Measurements from ENCODE around the gene MEMO1.
"Not testable (repeated sequence)": the region's sequence is repeated elsewhere in the genome, so short reads cannot be mapped to it uniquely, and the experiment has no call there.

MEMO1 gene

GRCh38 chr2:32010670-32011484 is at the start of gene MEMO1:
MEMO1 (minus strand) TSS chr2:32011008; CDS start chr2:32010247, 761 bp downstream.
- DNase-seq: peak; percentile 84

GRCh38 chr2:32060266-32060665 is 49.5 kb upstream of the MEMO1 start:
- DNase-seq: no peak

- no peak for DNase-seq
These were observed 47.3 kb upstream of the MEMO1 start for GRCh38 chr2:32058130-32058529.

GRCh38 chr2:32054583-32054982 is 43.8 kb upstream of the MEMO1 start:
- not testable (repeated sequence) for DNase-seq

DNA sequence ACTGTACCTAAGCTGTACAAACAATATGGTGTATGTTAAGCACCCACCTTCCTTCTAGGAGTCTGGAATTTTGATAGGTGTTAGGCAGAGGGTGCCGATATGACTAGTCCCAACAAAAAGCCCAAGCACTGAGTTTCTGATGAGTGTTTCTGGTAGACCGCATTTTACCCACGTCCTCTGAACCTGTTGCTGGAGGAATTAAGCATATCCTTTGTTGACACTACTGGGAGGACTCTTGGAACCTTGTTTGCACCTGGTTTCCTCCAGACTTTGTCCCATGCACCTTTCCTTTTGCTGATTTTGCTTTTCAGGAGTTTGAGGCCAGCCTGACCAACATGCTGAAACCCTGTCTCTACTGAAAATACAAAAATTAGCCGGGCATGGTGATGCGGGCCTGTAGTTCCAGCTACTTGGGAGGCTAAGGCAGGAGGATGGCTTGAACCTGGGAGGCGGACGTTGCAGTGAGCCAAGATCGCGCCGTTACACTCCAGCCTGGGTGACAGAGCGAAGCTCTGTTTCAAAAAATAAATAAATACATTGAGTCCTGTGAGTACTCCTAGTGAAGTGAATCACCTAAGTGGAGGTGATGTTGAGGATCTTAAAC is 41.1 kb upstream of the MEMO1 start:
- DNase-seq: no peak

- DNase-seq: no peak
These were observed 32.8 kb upstream of the MEMO1 start for GRCh38 chr2:32043561-32043960.

DNA sequence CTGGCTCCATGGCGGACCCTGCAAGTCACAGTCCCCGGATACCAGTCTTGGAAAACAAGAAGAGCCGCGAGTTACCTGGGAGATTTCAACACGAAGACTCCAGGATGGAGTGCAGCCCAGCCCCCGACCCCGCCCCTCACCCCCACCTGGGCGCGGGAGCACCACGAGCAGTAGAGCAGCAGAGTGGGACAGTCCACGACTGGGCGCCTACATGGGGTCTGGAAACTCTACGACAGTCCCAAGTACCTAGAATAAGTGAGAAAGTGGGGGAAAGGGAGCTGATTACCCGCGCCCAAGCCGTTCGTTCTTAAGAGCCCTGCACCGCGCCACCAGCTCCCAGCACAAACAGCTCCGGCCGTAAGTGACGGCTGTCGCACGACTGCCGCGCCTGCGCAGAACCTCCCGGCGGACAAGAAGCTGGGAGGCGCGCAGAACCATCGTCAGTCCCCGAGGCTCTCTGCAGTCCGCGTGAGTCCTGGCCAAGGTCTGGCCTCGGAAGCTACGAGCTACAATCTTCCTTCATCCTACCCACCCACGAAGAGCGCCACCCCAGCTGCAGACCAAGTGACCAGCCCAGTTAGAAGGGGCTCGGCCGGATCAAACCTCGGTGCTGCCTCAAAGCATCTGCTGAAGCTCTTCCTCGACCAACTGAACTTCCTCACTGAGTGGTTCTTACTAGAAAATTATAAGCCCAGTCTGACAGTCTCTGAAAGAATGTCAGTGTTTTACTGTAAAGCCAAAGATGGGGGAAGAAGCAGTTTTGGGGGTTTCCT is 28.8 kb upstream of the MEMO1 start, which contains the start of gene DPY30:
Gene DPY30 (minus strand): TSS at position 359 of the 773 bp plus-strand sequence. CDS start 349 bp downstream, at position 10.
- DNase-seq: peak; percentile 81

GRCh38 chr2:32034198-32034887 is 23.5 kb upstream of the MEMO1 start:
- not testable (repeated sequence) for DNase-seq

- DNase-seq: not testable (repeated sequence)
These were observed 8.1 kb upstream of the MEMO1 start for GRCh38 chr2:32018789-32019482.

- DNase-seq: no peak
These were observed 2.1 kb upstream of the MEMO1 start for GRCh38 chr2:32012872-32013271.

DNA sequence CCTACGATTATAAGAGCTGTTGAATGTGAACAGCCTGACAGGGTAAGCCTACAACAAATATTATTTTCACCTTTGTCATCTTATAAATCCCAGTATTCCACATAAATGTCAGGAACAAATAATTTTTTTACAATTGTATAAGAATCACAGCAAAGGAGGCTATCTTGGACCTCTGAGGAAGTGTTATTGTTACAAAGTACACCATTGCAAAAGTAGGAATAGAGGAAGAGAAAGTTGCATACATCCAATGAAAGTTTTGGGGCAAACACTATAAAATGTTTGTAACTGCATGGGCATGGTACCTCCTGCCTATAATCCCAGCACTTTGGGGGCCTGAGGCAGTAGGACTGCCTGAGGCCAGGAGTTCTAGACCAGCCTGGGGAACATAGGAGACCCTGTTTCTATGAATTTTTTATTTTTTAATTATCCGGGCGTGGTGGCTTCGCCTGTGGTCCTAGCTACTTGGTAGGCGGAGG is 715 bp upstream of the MEMO1 start:
- no peak for DNase-seq

GRCh38 chr2:32010280-32010669 is 533 bp downstream of the MEMO1 start:
- DNase-seq: peak; percentile 73

DNA sequence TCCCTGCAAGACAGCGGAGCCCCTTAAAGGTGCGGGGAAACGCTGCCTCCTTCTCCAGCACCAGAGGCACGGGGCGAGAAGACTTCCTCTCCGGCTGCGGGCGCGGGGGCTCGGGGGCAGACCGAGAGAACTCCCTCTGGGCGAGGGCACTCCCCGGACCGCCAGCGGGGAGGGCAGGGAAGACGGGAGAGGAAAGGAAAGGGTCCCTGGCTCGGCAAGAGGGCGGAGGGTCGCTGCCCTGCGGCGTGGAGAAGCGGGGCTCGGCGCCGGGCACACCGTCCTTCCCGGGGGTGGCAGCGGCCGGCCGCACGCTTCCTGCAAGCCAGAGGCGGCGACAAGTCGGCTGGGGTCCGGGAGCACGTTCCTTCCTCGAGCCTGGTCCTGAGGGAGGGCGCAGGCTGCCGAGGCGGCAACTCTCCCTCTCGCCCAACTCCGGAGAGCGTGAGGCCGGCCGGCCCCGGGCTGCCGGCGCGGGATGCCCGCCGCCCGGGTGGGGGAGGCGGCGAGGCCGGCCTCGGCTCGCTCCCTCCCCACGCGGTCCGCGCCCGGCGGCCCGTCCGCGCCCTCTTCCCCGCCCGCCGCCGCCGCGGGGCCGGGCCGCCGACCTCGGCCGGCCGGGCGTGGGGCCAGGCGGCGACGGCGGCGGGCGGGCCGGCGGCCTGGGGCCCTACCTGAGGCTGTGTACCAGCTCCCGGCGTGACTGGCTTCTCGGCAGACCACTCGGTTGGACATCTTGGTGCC is 1.1 kb downstream of the MEMO1 start:
- DNase-seq: peak; percentile 33

- peak; percentile 8 for DNase-seq
These were observed 1.8 kb downstream of the MEMO1 start for GRCh38 chr2:32008805-32009515.

DNA sequence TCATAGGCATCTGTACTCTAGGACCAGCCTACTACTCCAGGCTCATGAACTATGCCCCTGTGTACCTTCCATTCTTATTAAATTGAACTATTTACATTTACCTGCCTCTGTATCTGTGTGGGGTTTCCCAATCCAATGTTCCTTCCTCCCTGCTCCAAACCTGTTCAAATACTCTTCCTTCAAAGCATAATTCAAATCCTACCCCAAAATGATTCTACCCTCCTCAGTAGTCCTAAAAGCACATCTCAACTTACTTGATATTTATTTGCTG is 3.8 kb downstream of the MEMO1 start:
- no peak for DNase-seq

DNA sequence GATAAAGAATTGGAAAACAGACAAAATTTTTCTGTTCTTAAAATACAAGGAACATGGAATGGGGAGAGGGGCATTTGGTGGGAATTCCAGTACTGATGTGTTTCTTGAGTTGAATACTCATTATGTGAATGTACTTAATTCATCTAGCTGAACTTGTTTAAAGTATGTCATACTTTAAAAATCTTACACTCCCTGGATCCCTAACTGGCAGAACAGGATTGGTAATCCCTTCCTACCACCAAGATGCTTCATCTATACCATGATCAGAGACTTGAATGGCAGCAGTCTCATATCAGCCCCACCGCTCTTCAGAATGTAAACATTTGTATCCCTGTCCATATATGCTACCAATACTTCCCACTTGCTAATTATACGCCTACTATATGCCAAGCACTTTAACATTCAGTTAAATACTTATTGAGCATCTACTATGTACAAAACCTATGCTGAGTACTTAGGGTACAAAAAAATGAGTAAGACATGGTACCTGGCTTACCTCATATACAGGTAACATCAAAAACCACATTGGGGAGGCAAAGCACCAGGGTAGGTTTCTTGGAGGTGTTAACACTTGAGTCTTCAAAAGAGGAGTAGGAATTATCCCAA is 5.3 kb downstream of the MEMO1 start:
- DNase-seq: no peak

- DNase-seq: no peak
These were observed 7.0 kb downstream of the MEMO1 start for GRCh38 chr2:32003791-32004190.

DNA sequence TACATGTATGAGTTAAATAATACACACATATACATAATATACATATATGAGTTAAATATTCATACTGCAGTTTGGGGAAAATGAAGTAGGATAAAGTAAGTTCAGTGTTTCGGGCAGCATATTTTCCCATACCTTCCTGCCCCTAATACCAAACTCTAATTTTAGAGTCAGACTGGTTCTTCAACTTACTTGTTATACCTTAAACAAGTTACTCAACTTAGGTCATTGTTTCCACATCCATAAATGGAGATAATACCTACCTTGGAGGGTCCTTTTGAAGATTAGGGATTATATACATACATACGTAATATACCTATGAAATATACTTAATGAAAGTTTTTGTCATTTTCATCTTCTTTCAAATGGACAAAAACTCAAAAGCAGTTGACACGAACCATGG is 8.4 kb downstream of the MEMO1 start:
- no peak for DNase-seq

DNA sequence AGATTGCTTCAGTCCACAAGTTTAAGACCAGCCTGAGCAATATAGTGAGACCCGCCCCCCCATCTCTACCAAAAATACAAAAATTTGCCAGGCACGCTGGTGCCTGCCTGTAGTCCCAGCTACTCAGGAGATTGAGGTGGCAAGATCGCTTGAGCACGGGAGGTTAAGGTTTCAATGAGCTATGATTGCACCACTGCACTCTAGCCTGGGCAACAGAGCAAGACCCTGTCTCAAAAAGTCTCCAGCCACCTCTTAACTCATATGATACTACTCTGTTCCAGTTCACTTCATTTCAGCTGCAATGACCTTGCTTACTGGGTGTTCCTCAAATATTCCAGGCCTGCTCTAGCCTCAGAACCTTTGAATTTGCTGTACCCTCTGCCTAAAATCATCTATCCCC is 11.4 kb downstream of the MEMO1 start:
- no peak for DNase-seq

- DNase-seq: no peak
These were observed 12.0 kb downstream of the MEMO1 start for GRCh38 chr2:31998731-31999383.

Measured in NK-92 treated with Interleukin-12 subunit alpha and Interleukin-12 subunit beta, amount 100 ng/mL, for 24 hours (cell line).